A549 (cell line): ENCODE results near the gene LMO7. TPM values are rescaled to one million over a fixed set of nuclear protein-coding genes. Genes with fewer than 3 reads are reported as not detected.

Source experiments
- ATAC-seq, 2 experiments: fragments of 200-7000 bp in 1 of 2; fragments of >200 bp in 1 of 2; cut with Nextera tagmentation in 1 of 2; cut with Tn5 transposase in 1 of 2; 3 replicates each; pipeline versions ENCODE4 v1.8.0 to v1.9.1; 2018 to 2020; ENCODE audit warnings: mild to moderate bottlenecking in 1 of 2, moderate library complexity in 1 of 2
- CTCF ChIA-PET: fragments of 300-600 bp; sonication (Branson Sonifier 250); formaldehyde crosslinking; extraction: SDS; loops from one replicate; lab custom pipeline; 2021; ENCODE audit warnings: antibody characterized with exemption, inconsistent platforms; lab: Yijun Ruan, JAX
- POLR2A ChIA-PET: fragments of 350-600 bp; formaldehyde crosslinking; extraction: SDS; loops from one replicate; lab custom pipeline; 2021; ENCODE audit warnings: antibody characterized with exemption, inconsistent platforms; lab: Yijun Ruan, JAX
- DNase-seq, 2 experiments: peaks; one replicate each; pipeline versions ENCODE4 v3.0.0 to v3.0.0-alpha.2; 2011 to 2016; ENCODE audit warnings: low read depth in 1 of 2, low spot score in 1 of 2
- FAIRE-seq: peaks from 2 replicates; lab custom pipeline; 2011; peaks lifted over from hg19 to GRCh38; lab: Jason Lieb, UNC
- H3K27ac ChIP-seq, 2 experiments: fragments of >200 bp; sonication (Bioruptor Twin); formaldehyde crosslinking; 3 replicates each; pipeline ENCODE4 v1.5.1; 2016 to 2017
- H3K4me1 ChIP-seq: fragments of >200 bp; sonication (Bioruptor Twin); formaldehyde crosslinking; 3 replicates; pipeline ENCODE4 v1.6.1; 2016
- H3K4me2 ChIP-seq: fragments of >200 bp; sonication (Bioruptor Twin); formaldehyde crosslinking; 3 replicates; pipeline ENCODE4 v1.6.1; 2016
- H3K4me3 ChIP-seq: fragments of >200 bp; sonication (Bioruptor Twin); formaldehyde crosslinking; 3 replicates; pipeline ENCODE4 v1.5.1; 2016
- H3K9me3 ChIP-seq: fragments of >200 bp; sonication (Bioruptor Twin); formaldehyde crosslinking; 3 replicates; pipeline ENCODE4 v1.6.1; 2016
- ATOH8 ChIP-seq: fragments of 250-450 bp; sonication (Bioruptor Pico); IDR thresholded peaks from 2 replicates; pipeline ENCODE4 v1.5.0; 2020; ENCODE audit warnings: low read depth, mild to moderate bottlenecking, moderate library complexity
- CTCF ChIP-seq: fragments of >200 bp; sonication (Bioruptor Twin); formaldehyde crosslinking; IDR thresholded peaks from 3 replicates; pipeline ENCODE4 v1.5.1; 2016
- EHF ChIP-seq: fragments of 250-450 bp; sonication (Bioruptor Pico); IDR thresholded peaks from 2 replicates; pipeline ENCODE4 v1.5.0; 2020; ENCODE audit warnings: mild to moderate bottlenecking
- EHMT2 ChIP-seq: fragments of 200-600 bp; sonication (generic); IDR thresholded peaks from 2 replicates; pipeline ENCODE4 v1.6.1; 2016; ENCODE audit warnings: antibody characterized with exemption, low read depth, mild to moderate bottlenecking, moderate library complexity
- ELK1 ChIP-seq: fragments of 150-350 bp; IDR thresholded peaks from 2 replicates; pipeline ENCODE4 v1.6.1; 2014; ENCODE audit warnings: low read depth, mild to moderate bottlenecking, low read length
- FOSB ChIP-seq: fragments of 250-450 bp; sonication (Bioruptor Pico); IDR thresholded peaks from 2 replicates; pipeline ENCODE4 v1.5.0; 2020; ENCODE audit warnings: mild to moderate bottlenecking, moderate library complexity
- FOSL2 ChIP-seq, 2 experiments: fragments of 450-650 bp in 1 of 2; fragments of >200 bp in 1 of 2; sonication (Bioruptor Twin) in 1 of 2; formaldehyde crosslinking; IDR thresholded peaks; 2 replicates each; pipeline versions ENCODE4 v1.5.0 to v1.6.1; 2016 to 2020; ENCODE audit warnings: mild to moderate bottlenecking in 1 of 2, moderate library complexity in 1 of 2
- FOXS1 ChIP-seq: fragments of 250-450 bp; sonication (Bioruptor Pico); IDR thresholded peaks from 2 replicates; pipeline ENCODE4 v1.5.0; 2020; ENCODE audit warnings: mild to moderate bottlenecking, moderate library complexity
- GATA3 ChIP-seq: IDR thresholded peaks from 2 replicates; pipeline ENCODE4 v1.6.1; 2012; ENCODE audit warnings: borderline replicate concordance
- HEYL ChIP-seq: fragments of 250-450 bp; sonication (Bioruptor Pico); IDR thresholded peaks from 2 replicates; pipeline ENCODE4 v1.8.0; 2021; ENCODE audit warnings: mild to moderate bottlenecking, moderate library complexity
- HOXA7 ChIP-seq: fragments of 250-450 bp; sonication (Bioruptor Pico); IDR thresholded peaks from 2 replicates; pipeline ENCODE4 v1.5.0; 2020; ENCODE audit warnings: mild to moderate bottlenecking, moderate library complexity
- HOXB5 ChIP-seq: fragments of 250-450 bp; sonication (Bioruptor Pico); IDR thresholded peaks from 2 replicates; pipeline ENCODE4 v1.5.0; 2020; ENCODE audit warnings: mild to moderate bottlenecking, moderate library complexity
- JUN ChIP-seq, 2 experiments: fragments of >200 bp; sonication (Bioruptor Twin); formaldehyde crosslinking; IDR thresholded peaks; 2 replicates in 1 of 2; 3 replicates in 1 of 2; pipeline ENCODE4 v1.6.1; 2016 to 2017
- KDM1A ChIP-seq: fragments of 200-600 bp; sonication (generic); IDR thresholded peaks from 2 replicates; pipeline ENCODE4 v1.6.1; 2016; ENCODE audit warnings: low read depth, mild to moderate bottlenecking
- MAFK ChIP-seq: fragments of 450-650 bp; IDR thresholded peaks from 2 replicates; pipeline ENCODE4 v1.6.1; 2014; ENCODE audit not compliant: partially characterized antibody
- MAX ChIP-seq: IDR thresholded peaks from 2 replicates; pipeline ENCODE4 v1.6.1; 2012
- MYC ChIP-seq: IDR thresholded peaks from 2 replicates; pipeline ENCODE4 v1.6.1; 2012; ENCODE audit warnings: mild to moderate bottlenecking, inconsistent platforms, low read length, improper control_type of control experiment, borderline replicate concordance
- NPAS2 ChIP-seq: fragments of 250-450 bp; sonication (Bioruptor Pico); IDR thresholded peaks from 2 replicates; pipeline ENCODE4 v1.8.0; 2022; ENCODE audit warnings: mild to moderate bottlenecking, moderate library complexity, borderline replicate concordance
- PBX3 ChIP-seq: IDR thresholded peaks from 2 replicates; pipeline ENCODE4 v1.6.1; 2012
- POLR2A ChIP-seq: IDR thresholded peaks from 2 replicates; pipeline ENCODE4 v1.6.1; 2012; ENCODE audit warnings: mild to moderate bottlenecking, low read length
- POLR2AphosphoS2 ChIP-seq: conservative IDR thresholded peaks from 2 replicates; pipeline ENCODE4 v1.6.1; 2012; ENCODE audit warnings: low read length, improper control_type of control experiment, inconsistent platforms
- RARB ChIP-seq: fragments of 250-450 bp; sonication (Bioruptor Pico); IDR thresholded peaks from 2 replicates; pipeline ENCODE4 v1.8.0; 2021; ENCODE audit warnings: mild to moderate bottlenecking, moderate library complexity
- RNF2 ChIP-seq: fragments of 200-600 bp; sonication (generic); IDR thresholded peaks from 2 replicates; pipeline ENCODE4 v1.6.1; 2016; ENCODE audit warnings: low read depth, mild to moderate bottlenecking, antibody characterized with exemption, moderate library complexity, borderline replicate concordance
- SREBF2 ChIP-seq: fragments of 450-650 bp; IDR thresholded peaks from 2 replicates; pipeline ENCODE4 v1.6.1; 2014; ENCODE audit warnings: mild to moderate bottlenecking, moderate library complexity
- TP53 ChIP-seq: fragments of 250-450 bp; sonication (Bioruptor Pico); IDR thresholded peaks from 2 replicates; pipeline ENCODE4 v1.5.0; 2021; ENCODE audit warnings: mild to moderate bottlenecking, moderate library complexity
- USF2 ChIP-seq: fragments of 450-650 bp; IDR thresholded peaks from 2 replicates; pipeline ENCODE4 v1.6.1; 2014; ENCODE audit warnings: antibody characterized with exemption
- ZC3H11A ChIP-seq: fragments of 450-650 bp; IDR thresholded peaks from 2 replicates; pipeline ENCODE4 v1.6.1; 2014; ENCODE audit warnings: antibody characterized with exemption, mild to moderate bottlenecking
- ZFP36 ChIP-seq: fragments of 450-650 bp; IDR thresholded peaks from 2 replicates; pipeline ENCODE4 v1.6.1; 2014; ENCODE audit warnings: borderline replicate concordance; ENCODE audit not compliant: partially characterized antibody
- WGBS: methylation state at CpG from one replicate; pipeline ENCODE4 v1.1.6; 2017; ENCODE audit errors: missing lambda C conversion rate; 5-methylcytosine and 5-hydroxymethylcytosine counted together
- polyA plus RNA-seq, 4 experiments: library from polyadenylated mRNA; depleted of rRNA in 3 of 4; stranded (reverse); fragments of >200 nt; fragmentation: RNase III in 1 of 4; extraction: RNeasy Plus Mini Kit Qiagen cat#74134 plus additional on column Dnase treatment in 1 of 4; gene quantifications; 2 replicates in 3 of 4; 3 replicates in 1 of 4; pipeline ENCODE4 v1.2.3, GENCODE V29; 2011 to 2017

Gene LMO7
- polyA plus RNA-seq, 2 of the 4 experiments (the other 2 are of a cell fraction): 23.4 to 33.2 TPM

- CTCF ChIA-PET: interaction anchor here (0.6 to 5.7 kb wide), 2 partner anchors 99 to 1224 kb away, joined by 5 to 21 read pairs; no protein-coding TSS in a partner anchor
- TF ChIP-seq ATOH8 (CRISPR knock-in tag) (no peak), EHF (CRISPR knock-in tag) (no peak), SREBF2 (no peak), CTCF (no peak), ZFP36 (no peak), POLR2A (no peak), EHMT2 (no peak), JUN (IDR thresholded peaks at IDR 0.05) (no peak), POLR2AphosphoS2 (no peak), TP53 (CRISPR knock-in tag) (no peak), MAFK (no peak), NPAS2 (CRISPR knock-in tag) (no peak), HOXB5 (no peak), ELK1 (no peak), FOSB (CRISPR knock-in tag) (no peak), MYC (no peak), FOSL2 (IDR thresholded peaks at IDR 0.05) (no peak), FOSL2 (CRISPR knock-in tag; IDR thresholded peaks at IDR 0.05) (no peak)
- TF ChIP-seq, all 56 proteins: peak for 0
- Histone ChIP-seq H3K4me3 (no peak overlapping the region), H3K9me3 (no peaks in the 10 kb centered on the region), H3K27ac (peak overlapping the region; percentile 2 to 13; a peak in 1 of 6 replicates), H3K4me2 (0 out of 3 replicates have a peak overlapping the region, but pooled peaks have one; percentile 9), H3K4me1 (peaks cover 61% of the 10 kb centered on the region)
- POLR2A ChIA-PET: no interaction called here
- 86% methylated on average over 1 of the region's 1 CpG for WGBS
- ATAC-seq: no peak
- no peak for DNase-seq
- no peak for FAIRE-seq
These were observed 158.5 kb downstream of the LMO7 start for GRCh38 chr13:75794663-75795062.

- Histone ChIP-seq H3K9me3 (no peaks in the 10 kb centered on the region), H3K4me2 (no peak overlapping the region), H3K4me3 (no peak overlapping the region), H3K27ac (no peak overlapping the region), H3K4me1 (peaks cover 61% of the 10 kb centered on the region)
- ATAC-seq: no peak
- no peak for FAIRE-seq
- POLR2A ChIA-PET: no interaction called here
- CTCF ChIA-PET: interaction anchor here (5.7 kb wide), 1 partner anchor 100 kb away, joined by 21 read pairs; no protein-coding TSS in a partner anchor
- WGBS: 90% methylated on average over 2 of the region's 2 CpGs
- TF ChIP-seq USF2 (no peak), FOXS1 (no peak), EHMT2 (no peak), KDM1A (no peak), RARB (CRISPR knock-in tag) (no peak), FOSL2 (IDR thresholded peaks at IDR 0.05) (no peak), FOSL2 (CRISPR knock-in tag; IDR thresholded peaks at IDR 0.05) (no peak), RNF2 (no peak), HOXA7 (no peak), ELK1 (no peak), MAX (no peak), POLR2AphosphoS2 (no peak), ATOH8 (CRISPR knock-in tag) (no peak), ZC3H11A (no peak), SREBF2 (no peak), HEYL (CRISPR knock-in tag) (no peak), PBX3 (no peak), JUN (IDR thresholded peaks at IDR 0.05) (no peak), GATA3 (no peak)
- DNase-seq: no peak
These were observed 159.1 kb downstream of the LMO7 start for GRCh38 chr13:75795274-75795673.
